ENCODE measurements around the gene ELOVL5. TPM values are rescaled to one million over a fixed set of nuclear protein-coding genes. Genes with fewer than 3 reads are reported as not detected.
A peak's percentile ranks its signal among the peaks of the same experiment; 100 is the strongest.

The ELOVL5 gene
- polyA plus RNA-seq, 1 of the 3 experiments (the other 2 are of a cell fraction) = 31.9 TPM

DNA sequence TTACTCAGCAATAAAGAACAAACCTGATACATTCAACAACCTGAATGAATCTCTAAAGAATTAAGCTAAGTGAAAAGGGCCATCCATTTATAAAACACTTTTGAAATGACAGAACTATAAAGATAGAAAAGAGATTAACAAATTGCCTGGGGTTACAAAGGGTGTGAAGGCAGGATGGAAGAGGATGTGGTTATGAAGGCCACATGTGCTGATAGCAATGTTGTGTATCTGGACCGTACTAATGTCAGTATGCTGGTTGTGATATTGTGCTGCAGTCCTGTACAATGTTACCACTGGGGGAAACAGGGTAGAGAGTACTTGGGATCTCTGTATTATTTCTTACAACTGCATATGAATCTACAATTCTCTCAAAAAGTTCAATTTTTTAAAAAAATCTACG lies 36.4 kb downstream of the ELOVL5 start:
- H3K9me3 ChIP-seq = no peaks in the 10 kb centered on the region
- no peaks in the 10 kb centered on the region for H3K27me3 ChIP-seq (ENCODE audit: insufficient read depth)
- 76% methylated on average over 2 of the region's 2 CpGs for WGBS (ENCODE audit: low lambda C conversion rate)
- peaks cover 6% of the 10 kb centered on the region; the same call in 1 of the 2 replicates for H4K20me1 ChIP-seq (ENCODE audit: insufficient read depth)
- H3K27ac ChIP-seq (ENCODE audit: low read depth in 2 of 2, low read length in 1 of 2) = peak overlapping the region; percentile 28 to 60; a peak in 3 of 4 replicates
- H3K4me1 ChIP-seq (ENCODE audit: control insufficient read depth in 1 of 2, insufficient read depth in 2 of 2, low read depth in 1 of 2, low read length in 1 of 2) = peaks cover 41 to 42% of the 10 kb centered on the region in 2 experiments
- ChIA-PET POLR2A (no interaction called here), CTCF (interaction anchor here (0.8 kb wide), 1 partner anchor 18 kb away, joined by 3 read pairs; no protein-coding TSS in a partner anchor)
- H3K4me3 ChIP-seq (ENCODE audit: low read depth in 2 of 2, low read length in 1 of 2) = no peak overlapping the region
- DNase-seq = peak; percentile 44
- no peak overlapping the region for H2AFZ ChIP-seq (ENCODE audit: low read depth)
- H3K9me2 ChIP-seq = no peaks in the 10 kb centered on the region
- H3F3A ChIP-seq (replicated peaks; ENCODE audit: insufficient read depth) = peaks cover 29% of the 10 kb centered on the region
- TF ChIP-seq GABPA (IDR thresholded peaks at IDR 0.05; ENCODE audit: low read depth) (no peak), TAF1 (IDR thresholded peaks at IDR 0.05; ENCODE audit: borderline replicate concordance, low read depth, low read length) (no peak), IRF3 (IDR thresholded peaks at IDR 0.05; ENCODE audit: low read depth, low read length) (no peak), MAX (IDR thresholded peaks at IDR 0.05; ENCODE audit: low read depth) (no peak), SIN3A (IDR thresholded peaks at IDR 0.05; ENCODE audit: borderline replicate concordance, low read depth, low read length) (no peak), RXRA (IDR thresholded peaks at IDR 0.05; ENCODE audit: borderline replicate concordance, low read depth) (no peak), RAD21 (IDR thresholded peaks at IDR 0.05; ENCODE audit: low read length) (no peak), RCOR1 (IDR thresholded peaks at IDR 0.05; ENCODE audit: low read length) (peak; percentile 66; the same call in 1 of the 2 replicates), USF2 (IDR thresholded peaks at IDR 0.05; ENCODE audit: borderline replicate concordance, low read depth, low read length) (no peak), POLR2AphosphoS5 (IDR thresholded peaks at IDR 0.05; ENCODE audit: low read depth, low read length) (no peak), EP300 (IDR thresholded peaks at IDR 0.05; ENCODE audit: borderline replicate concordance in 1 of 2, low read depth in 1 of 2, low read length in 1 of 2) (peak in 1 of 2 experiments; percentile 54; a peak in 1 of 4 replicates), FOXJ3 (CRISPR knock-in tag; IDR thresholded peaks at IDR 0.05) (no peak), TCF12 (IDR thresholded peaks at IDR 0.05) (no peak), MXI1 (IDR thresholded peaks at IDR 0.05; ENCODE audit: low read depth, low read length) (peak; percentile 54; the same call in 1 of the 2 replicates), GATA2 (CRISPR knock-in tag; IDR thresholded peaks at IDR 0.05) (peak; percentile 59)
- TF ChIP-seq, protein P1, sequence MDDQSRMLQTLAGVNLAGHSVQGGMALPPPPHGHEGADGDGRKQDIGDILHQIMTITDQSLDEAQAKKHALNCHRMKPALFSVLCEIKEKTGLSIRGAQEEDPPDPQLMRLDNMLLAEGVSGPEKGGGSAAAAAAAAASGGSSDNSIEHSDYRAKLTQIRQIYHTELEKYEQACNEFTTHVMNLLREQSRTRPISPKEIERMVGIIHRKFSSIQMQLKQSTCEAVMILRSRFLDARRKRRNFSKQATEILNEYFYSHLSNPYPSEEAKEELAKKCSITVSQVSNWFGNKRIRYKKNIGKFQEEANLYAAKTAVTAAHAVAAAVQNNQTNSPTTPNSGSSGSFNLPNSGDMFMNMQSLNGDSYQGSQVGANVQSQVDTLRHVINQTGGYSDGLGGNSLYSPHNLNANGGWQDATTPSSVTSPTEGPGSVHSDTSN (IDR thresholded peaks at IDR 0.05) = no peak
- no peak overlapping the region for H3K4me2 ChIP-seq
- H3K9ac ChIP-seq = no peak overlapping the region
- H3K36me3 ChIP-seq (replicated peaks in 1 of 2; ENCODE audit: control insufficient read depth in 1 of 2, insufficient read depth in 2 of 2, low read length in 1 of 2) = no peaks in the 10 kb centered on the region
- H3K79me2 ChIP-seq (ENCODE audit: insufficient read depth) = peaks cover 98% of the 10 kb centered on the region

Measured in SK-N-SH (cell line).